ENCODE data around the gene MALAT1.

The MALAT1 gene

GRCh38 chr11:65540290-65541092, 41.6 kb downstream of the MALAT1 start:
- DNase-seq = no peak

- peak; percentile 70 for DNase-seq
Observed at GRCh38 chr11:65541093-65541982, 42.5 kb downstream of the MALAT1 start.

- DNase-seq = no peak
Observed at GRCh38 chr11:65542738-65543390, 44.0 kb downstream of the MALAT1 start.

- DNase-seq = peak; percentile 60
Observed at GRCh38 chr11:65545853-65546216, 47.0 kb downstream of the MALAT1 start.

- peak; percentile 85 for DNase-seq
Observed at GRCh38 chr11:65546217-65546958, 47.5 kb downstream of the MALAT1 start.

- DNase-seq = no peak
Observed at GRCh38 chr11:65547446-65548125, 48.7 kb downstream of the MALAT1 start.

- DNase-seq = no peak
Observed at GRCh38 chr11:65548395-65548794, 49.5 kb downstream of the MALAT1 start.

- no peak for DNase-seq
Observed at GRCh38 chr11:65549096-65549495, 50.3 kb downstream of the MALAT1 start.

GRCh38 chr11:65551572-65552387, 52.9 kb downstream of the MALAT1 start:
- DNase-seq = peak; percentile 86

GRCh38 chr11:65552388-65552951, 53.6 kb downstream of the MALAT1 start:
- peak; percentile 56 for DNase-seq

- DNase-seq = peak; percentile 83
Observed at GRCh38 chr11:65553301-65554001, 54.6 kb downstream of the MALAT1 start.

- no peak for DNase-seq
Observed at GRCh38 chr11:65554057-65554818, 55.4 kb downstream of the MALAT1 start.

- no peak for DNase-seq
Observed at GRCh38 chr11:65554842-65555430, 56.1 kb downstream of the MALAT1 start.

GRCh38 chr11:65555693-65556231, 56.9 kb downstream of the MALAT1 start:
- DNase-seq = no peak

Measured in NCI-H510A treated with DMSO at 0.1 percent for 48 hours (cell line).